Vagina (tissue), 2 donors: Measurements from ENCODE around the gene MOB4. TPM values are rescaled to one million over a fixed set of nuclear protein-coding genes. Genes with fewer than 3 reads are reported as not detected.

Experiments
- DNase-seq, 2 donors: peaks; one replicate each; pipeline ENCODE4 v3.0.0-alpha.2; 2017; ENCODE audit errors: extremely low spot score in 2 of 2
- H3K27ac ChIP-seq: fragments of 200-600 bp; sonication (generic); one replicate; pipeline ENCODE4 v1.5.1; 2019
- H3K27me3 ChIP-seq: fragments of 200-600 bp; sonication (generic); one replicate; pipeline ENCODE4 v1.5.1; 2019
- H3K36me3 ChIP-seq, 2 donors: fragments of 200-600 bp; sonication (generic); one replicate each; pipeline ENCODE4 v1.5.1; 2017 to 2019
- H3K4me1 ChIP-seq: fragments of 200-600 bp; sonication (generic); one replicate; pipeline ENCODE4 v1.5.1; 2019
- H3K4me3 ChIP-seq, 2 donors: fragments of 200-600 bp; sonication (generic); 1 replicate in 1 of 2; 2 replicates in 1 of 2; pipeline ENCODE4 v1.5.1; 2016 to 2019
- H3K9me3 ChIP-seq: fragments of 200-600 bp; sonication (generic); one replicate; pipeline ENCODE4 v1.5.1; 2019
- CTCF ChIP-seq, 3 experiments: fragments of 450-650 bp in 2 of 3; fragments of 200-600 bp in 1 of 3; sonication (generic) in 1 of 3; IDR thresholded peaks; one replicate each; pipeline ENCODE4 v1.5.1; 2017 to 2019; ENCODE audit warnings: antibody characterized with exemption in 3 of 3, mild to moderate bottlenecking in 2 of 3, moderate library complexity in 2 of 3
- POLR2A ChIP-seq, 2 donors: fragments of 450-650 bp; IDR thresholded peaks; one replicate each; pipeline ENCODE4 v1.6.1; 2017; ENCODE audit warnings: antibody characterized with exemption in 2 of 2, mild to moderate bottlenecking in 2 of 2, moderate library complexity in 2 of 2
- POLR2AphosphoS5 ChIP-seq, 2 donors: sonication (generic); formaldehyde crosslinking; IDR thresholded peaks; one replicate each; pipeline ENCODE4 v1.9.0; 2017; ENCODE audit warnings: antibody characterized with exemption in 2 of 2, mild to moderate bottlenecking in 2 of 2, low read depth in 1 of 2; ENCODE audit not compliant: insufficient read depth in 1 of 2
- intact Hi-C: fragments of 100-400 bp; cut with DNase I; formaldehyde crosslinking; loops from one replicate; pipeline ENCODE4 v1.15.1; 2023
- total RNA-seq: library from RNA; depleted of rRNA; stranded (reverse); fragments of >200 nt; gene quantifications from one replicate; pipeline ENCODE4 v1.2.3, GENCODE V29; 2016

The MOB4 gene
- total RNA-seq, 1 donor from 2014 or later = 24.3 TPM

GRCh38 chr2:197486175-197486574, 29.7 kb upstream of the MOB4 start:
- no peaks in the 10 kb centered on the region for H3K9me3 ChIP-seq
- no peaks in the 10 kb centered on the region for H3K4me1 ChIP-seq
- H3K4me3 ChIP-seq = no peak overlapping the region
- no peaks in the 10 kb centered on the region for H3K27me3 ChIP-seq
- no peak for DNase-seq
- TF ChIP-seq POLR2A (IDR thresholded peaks at IDR 0.05) (no peak), CTCF (IDR thresholded peaks at IDR 0.05) (no peak), POLR2AphosphoS5 (IDR thresholded peaks at IDR 0.05; ENCODE audit: insufficient read depth in 1 of 2, low read depth in 1 of 2) (no peak)
- H3K36me3 ChIP-seq = peaks cover 0 to 56% of the 10 kb centered on the region in 2 donors
- no peak overlapping the region for H3K27ac ChIP-seq
- intact Hi-C loops = no loop called here

GRCh38 chr2:197487385-197487784, 28.5 kb upstream of the MOB4 start:
- DNase-seq = no peak
- TF ChIP-seq POLR2A (IDR thresholded peaks at IDR 0.05) = no peak
- no peak for TF ChIP-seq CTCF (IDR thresholded peaks at IDR 0.05)
- no peak for TF ChIP-seq POLR2AphosphoS5 (IDR thresholded peaks at IDR 0.05; ENCODE audit: insufficient read depth in 1 of 2, low read depth in 1 of 2)
- H3K36me3 ChIP-seq = peaks cover 0 to 68% of the 10 kb centered on the region in 2 donors
- intact Hi-C loops = no loop called here
- no peaks in the 10 kb centered on the region for H3K27me3 ChIP-seq
- H3K27ac ChIP-seq = no peak overlapping the region
- no peak overlapping the region for H3K4me3 ChIP-seq
- no peaks in the 10 kb centered on the region for H3K9me3 ChIP-seq
- no peaks in the 10 kb centered on the region for H3K4me1 ChIP-seq

- Histone ChIP-seq H3K27ac (peak overlapping the region; percentile 100), H3K9me3 (no peaks in the 10 kb centered on the region), H3K4me3 (no peak overlapping the region), H3K36me3 (peaks cover 0 to 67% of the 10 kb centered on the region in 2 donors), H3K27me3 (no peaks in the 10 kb centered on the region), H3K4me1 (peaks cover 33% of the 10 kb centered on the region)
- TF ChIP-seq POLR2A (IDR thresholded peaks at IDR 0.05) = no peak
- no peak for TF ChIP-seq CTCF (IDR thresholded peaks at IDR 0.05)
- TF ChIP-seq POLR2AphosphoS5 (IDR thresholded peaks at IDR 0.05; ENCODE audit: insufficient read depth in 1 of 2, low read depth in 1 of 2) = no peak
- intact Hi-C loops = no loop called here
- DNase-seq = no peak
These were observed 20.3 kb upstream of the MOB4 start for GRCh38 chr2:197495433-197496134.

GRCh38 chr2:197496695-197497094, 19.2 kb upstream of the MOB4 start:
- DNase-seq = no peak
- peaks cover 0 to 56% of the 10 kb centered on the region in 2 donors for H3K36me3 ChIP-seq
- H3K27ac ChIP-seq = peak overlapping the region; percentile 100
- H3K4me1 ChIP-seq = peaks cover 44% of the 10 kb centered on the region
- TF ChIP-seq POLR2A (IDR thresholded peaks at IDR 0.05) (no peak), POLR2AphosphoS5 (IDR thresholded peaks at IDR 0.05; ENCODE audit: insufficient read depth in 1 of 2, low read depth in 1 of 2) (no peak)
- intact Hi-C loops = no loop called here
- no peaks in the 10 kb centered on the region for H3K27me3 ChIP-seq
- H3K4me3 ChIP-seq = no peak overlapping the region
- no peaks in the 10 kb centered on the region for H3K9me3 ChIP-seq

- DNase-seq = no peak
- TF ChIP-seq POLR2A (IDR thresholded peaks at IDR 0.05) (no peak), CTCF (IDR thresholded peaks at IDR 0.05) (no peak), POLR2AphosphoS5 (IDR thresholded peaks at IDR 0.05; ENCODE audit: insufficient read depth in 1 of 2, low read depth in 1 of 2) (no peak)
- intact Hi-C loops = no loop called here
- H3K27me3 ChIP-seq = no peaks in the 10 kb centered on the region
- H3K9me3 ChIP-seq = no peaks in the 10 kb centered on the region
- H3K4me1 ChIP-seq = peaks cover 51% of the 10 kb centered on the region
- H3K36me3 ChIP-seq = peaks cover 0 to 50% of the 10 kb centered on the region in 2 donors
- no peak overlapping the region for H3K4me3 ChIP-seq
- peak overlapping the region; percentile 100 for H3K27ac ChIP-seq
These were observed 18.5 kb upstream of the MOB4 start for GRCh38 chr2:197497326-197497725.
